Uterus (tissue), 2 donors: ENCODE results near the gene FAHD1.

ENCODE experiments used
- CTCF ChIP-seq, 4 experiments: fragments of 200-600 bp in 2 of 4; fragments of 450-650 bp in 2 of 4; sonication (generic) in 2 of 4; IDR thresholded peaks; one replicate each; pipeline ENCODE4 v1.5.1; 2016 to 2019; ENCODE audit warnings: antibody characterized with exemption in 4 of 4, mild to moderate bottlenecking in 2 of 4, moderate library complexity in 1 of 4
- POLR2A ChIP-seq, 2 donors: fragments of 450-650 bp; IDR thresholded peaks; one replicate each; pipeline ENCODE4 v1.6.1; 2016; ENCODE audit warnings: antibody characterized with exemption in 2 of 2, mild to moderate bottlenecking in 1 of 2, moderate library complexity in 1 of 2

GRCh38 chr16:1778200-1779179, 48.5 kb upstream of the FAHD1 start:
- no peak for TF ChIP-seq CTCF (IDR thresholded peaks at IDR 0.05)
- no peak for TF ChIP-seq POLR2A (IDR thresholded peaks at IDR 0.05)
